Activated naive CD4-positive, alpha-beta T cell treated with anti-CD3 and anti-CD28 coated beads, Interleukin-2, amount 50 U/mL, for 72 hours (primary cell): ENCODE measurements around the gene PLPP4. TPM values are rescaled to one million over a fixed set of nuclear protein-coding genes. Genes with fewer than 3 reads are reported as not detected.
"Not testable (repeated sequence)": the region's sequence is repeated elsewhere in the genome, so short reads cannot be mapped to it uniquely, and the experiment has no call there.

Source experiments
- ATAC-seq, 2 donors: fragments of 150-1000 bp; cut with Tn5 transposase; 2 replicates each; pipeline ENCODE4 v1.10.0; 2021; ENCODE audit warnings: mild to moderate bottlenecking in 2 of 2, moderate library complexity in 2 of 2
- DNase-seq, 2 donors: peaks; one replicate each; pipeline ENCODE4 v3.0.0; 2021 to 2022; ENCODE audit warnings: low spot score in 2 of 2
- H3K27ac Mint-ChIP-seq, 2 donors: one replicate each; pipeline ENCODE4 v1.8.0; 2022; ENCODE audit warnings: mild to moderate bottlenecking in 2 of 2, mixed read lengths in 2 of 2
- H3K36me3 Mint-ChIP-seq, 2 donors: one replicate each; pipeline ENCODE4 v1.8.0; 2022; ENCODE audit warnings: mixed read lengths in 2 of 2
- H3K9me3 Mint-ChIP-seq, 2 donors: one replicate each; pipeline ENCODE4 v1.8.0; 2022; ENCODE audit warnings: mixed read lengths in 2 of 2
- total RNA-seq, 2 donors: library from RNA; stranded (reverse); gene quantifications; one replicate each; pipeline ENCODE4 v1.2.3, GENCODE V29; 2022

The PLPP4 gene
- total RNA-seq, 2 donors from 2014 or later, result not detected

GRCh38 chr10:120495226-120496009 is 38.4 kb downstream of the PLPP4 start:
- ATAC-seq (no peak), DNase-seq (no peak)
- H3K27ac Mint-ChIP-seq, result no peak overlapping the region
- no peaks in the 10 kb centered on the region for H3K36me3 Mint-ChIP-seq
- H3K9me3 Mint-ChIP-seq, result peaks cover 0 to 6% of the 10 kb centered on the region in 2 donors

- ATAC-seq, result no peak
- Mint-ChIP-seq H3K9me3 (peaks cover 3 to 5% of the 10 kb centered on the region in 2 donors), H3K27ac (no peak overlapping the region), H3K36me3 (peaks cover 0 to 6% of the 10 kb centered on the region in 2 donors)
- DNase-seq, result no peak
These were observed 42.9 kb downstream of the PLPP4 start for GRCh38 chr10:120499883-120500282.

- Mint-ChIP-seq H3K9me3 (peaks cover 0 to 11% of the 10 kb centered on the region in 2 donors), H3K27ac (no peak overlapping the region), H3K36me3 (peaks cover 0 to 6% of the 10 kb centered on the region in 2 donors)
- DNase-seq (no peak), ATAC-seq (no peak)
These were observed 46.7 kb downstream of the PLPP4 start for GRCh38 chr10:120503689-120504088.

GRCh38 chr10:120504227-120504626 is 47.2 kb downstream of the PLPP4 start:
- ATAC-seq, H3K36me3 Mint-ChIP-seq, DNase-seq, H3K27ac Mint-ChIP-seq: not testable (repeated sequence)
- peaks cover 0 to 11% of the 10 kb centered on the region in 2 donors for H3K9me3 Mint-ChIP-seq

- H3K36me3 Mint-ChIP-seq, result peaks cover 0 to 6% of the 10 kb centered on the region in 2 donors
- peaks cover 0 to 11% of the 10 kb centered on the region in 2 donors for H3K9me3 Mint-ChIP-seq
- ATAC-seq, result no peak
- DNase-seq, result no peak
- H3K27ac Mint-ChIP-seq, result no peak overlapping the region
These were observed 48.0 kb downstream of the PLPP4 start for GRCh38 chr10:120505056-120505455.

- peaks cover 0 to 6% of the 10 kb centered on the region in 2 donors for H3K36me3 Mint-ChIP-seq
- no peak for DNase-seq
- no peak overlapping the region for H3K27ac Mint-ChIP-seq
- H3K9me3 Mint-ChIP-seq, result peaks cover 0 to 11% of the 10 kb centered on the region in 2 donors
- no peak for ATAC-seq
These were observed 48.8 kb downstream of the PLPP4 start for GRCh38 chr10:120505866-120506265.

- H3K27ac Mint-ChIP-seq, result no peak overlapping the region
- no peak for ATAC-seq
- peaks cover 0 to 11% of the 10 kb centered on the region in 2 donors for H3K9me3 Mint-ChIP-seq
- no peak for DNase-seq
- peaks cover 0 to 6% of the 10 kb centered on the region in 2 donors for H3K36me3 Mint-ChIP-seq
These were observed 49.6 kb downstream of the PLPP4 start for GRCh38 chr10:120506674-120507073.

- DNase-seq, result no peak
- peaks cover 0 to 11% of the 10 kb centered on the region in 2 donors for H3K9me3 Mint-ChIP-seq
- no peak overlapping the region for H3K27ac Mint-ChIP-seq
- no peak for ATAC-seq
- H3K36me3 Mint-ChIP-seq, result peaks cover 0 to 6% of the 10 kb centered on the region in 2 donors
These were observed 50.1 kb downstream of the PLPP4 start for GRCh38 chr10:120507175-120507574.

- ATAC-seq, result no peak
- peaks cover 0 to 11% of the 10 kb centered on the region in 2 donors for H3K9me3 Mint-ChIP-seq
- no peak overlapping the region for H3K27ac Mint-ChIP-seq
- H3K36me3 Mint-ChIP-seq, result peaks cover 0 to 6% of the 10 kb centered on the region in 2 donors
- no peak for DNase-seq
These were observed 50.6 kb downstream of the PLPP4 start for GRCh38 chr10:120507651-120508050.

GRCh38 chr10:120508393-120508792 is 51.4 kb downstream of the PLPP4 start:
- ATAC-seq (peak; percentile 52 to 79), DNase-seq (no peak)
- no peak overlapping the region for H3K27ac Mint-ChIP-seq
- H3K9me3 Mint-ChIP-seq, result peaks cover 4 to 6% of the 10 kb centered on the region in 2 donors
- H3K36me3 Mint-ChIP-seq, result no peaks in the 10 kb centered on the region

GRCh38 chr10:120508966-120509365 is 51.9 kb downstream of the PLPP4 start:
- ATAC-seq (no peak), DNase-seq (no peak)
- no peaks in the 10 kb centered on the region for H3K36me3 Mint-ChIP-seq
- no peak overlapping the region for H3K27ac Mint-ChIP-seq
- peaks cover 5 to 6% of the 10 kb centered on the region in 2 donors for H3K9me3 Mint-ChIP-seq

GRCh38 chr10:120511165-120511564 is 54.1 kb downstream of the PLPP4 start:
- DNase-seq, result no peak
- no peaks in the 10 kb centered on the region for H3K36me3 Mint-ChIP-seq
- peaks cover 5 to 6% of the 10 kb centered on the region in 2 donors for H3K9me3 Mint-ChIP-seq
- no peak overlapping the region for H3K27ac Mint-ChIP-seq
- no peak for ATAC-seq

- ATAC-seq, result no peak
- H3K9me3 Mint-ChIP-seq, result peaks cover 0 to 5% of the 10 kb centered on the region in 2 donors
- H3K27ac Mint-ChIP-seq, result no peak overlapping the region
- DNase-seq, result no peak
- no peaks in the 10 kb centered on the region for H3K36me3 Mint-ChIP-seq
These were observed 56.3 kb downstream of the PLPP4 start for GRCh38 chr10:120513307-120513796.

- H3K9me3 Mint-ChIP-seq, result peaks cover 0 to 5% of the 10 kb centered on the region in 2 donors
- no peak for ATAC-seq
- no peak overlapping the region for H3K27ac Mint-ChIP-seq
- DNase-seq, result peak in 1 of 2 donors; percentile 12
- no peaks in the 10 kb centered on the region for H3K36me3 Mint-ChIP-seq
These were observed 57.1 kb downstream of the PLPP4 start for GRCh38 chr10:120514035-120514620.

- Mint-ChIP-seq H3K27ac (no peak overlapping the region), H3K9me3 (peaks cover 0 to 5% of the 10 kb centered on the region in 2 donors), H3K36me3 (no peaks in the 10 kb centered on the region)
- DNase-seq (no peak), ATAC-seq (no peak)
These were observed 57.9 kb downstream of the PLPP4 start for GRCh38 chr10:120514959-120515358.

GRCh38 chr10:120515741-120516140 is 58.7 kb downstream of the PLPP4 start:
- ATAC-seq, result no peak
- peaks cover 0 to 5% of the 10 kb centered on the region in 2 donors for H3K9me3 Mint-ChIP-seq
- no peaks in the 10 kb centered on the region for H3K36me3 Mint-ChIP-seq

GRCh38 chr10:120516426-120516825 is 59.4 kb downstream of the PLPP4 start:
- Mint-ChIP-seq H3K9me3 (peaks cover 0 to 5% of the 10 kb centered on the region in 2 donors), H3K36me3 (no peaks in the 10 kb centered on the region), H3K27ac (no peak overlapping the region)
- ATAC-seq (no peak), DNase-seq (no peak)

More at GRCh38 chr10:120515741-120516140, 58.7 kb downstream of the PLPP4 start:
- no peak overlapping the region for H3K27ac Mint-ChIP-seq
- no peak for DNase-seq
